NCI-H446 treated with DMSO at 0.1 percent for 48 hours (cell line): ENCODE data around the gene CLOCK.
"Not testable (repeated sequence)": the region's sequence is repeated elsewhere in the genome, so short reads cannot be mapped to it uniquely, and the experiment has no call there.

Source experiments
- DNase-seq: peaks from one replicate; lab custom pipeline; 2025; lab: John Stamatoyannopoulos, UW

The CLOCK gene

GRCh38 chr4:55546756-55547465 lies at the start of gene CLOCK:
Gene CLOCK (minus strand): TSS chr4:55546909. CDS start chr4:55482785, 64,124 bp downstream.
- peak; percentile 68 for DNase-seq

- DNase-seq: no peak
Observed at GRCh38 chr4:55592014-55592413, 45.3 kb upstream of the CLOCK start, which contains the start of gene PDCL2. Gene PDCL2 (minus strand): TSS chr4:55592245. CDS start chr4:55592109, 136 bp downstream.

- no peak for DNase-seq
Observed at GRCh38 chr4:55588160-55588559, 41.5 kb upstream of the CLOCK start.

GRCh38 chr4:55582773-55583172 lies 36.1 kb upstream of the CLOCK start:
- not testable (repeated sequence) for DNase-seq

- no peak for DNase-seq
Observed at GRCh38 chr4:55578341-55579010, 31.8 kb upstream of the CLOCK start.

GRCh38 chr4:55575513-55575912 lies 28.8 kb upstream of the CLOCK start:
- no peak for DNase-seq

- no peak for DNase-seq
Observed at GRCh38 chr4:55574252-55574651, 27.5 kb upstream of the CLOCK start.

- no peak for DNase-seq
Observed at GRCh38 chr4:55571806-55572205, 25.1 kb upstream of the CLOCK start.

GRCh38 chr4:55568905-55569504 lies 22.3 kb upstream of the CLOCK start:
- no peak for DNase-seq

GRCh38 chr4:55561889-55562288 lies 15.2 kb upstream of the CLOCK start:
- no peak for DNase-seq

GRCh38 chr4:55560096-55560495 lies 13.4 kb upstream of the CLOCK start:
- no peak for DNase-seq

GRCh38 chr4:55554453-55555030 lies 7.8 kb upstream of the CLOCK start:
- DNase-seq: no peak

GRCh38 chr4:55553441-55554201 lies 6.9 kb upstream of the CLOCK start:
- DNase-seq: no peak

GRCh38 chr4:55551964-55552363 lies 5.3 kb upstream of the CLOCK start:
- DNase-seq: not testable (repeated sequence)

GRCh38 chr4:55549888-55550287 lies 3.2 kb upstream of the CLOCK start:
- no peak for DNase-seq

GRCh38 chr4:55547918-55548317 lies 1.2 kb upstream of the CLOCK start:
- no peak for DNase-seq

GRCh38 chr4:55547466-55547770 lies 709 bp upstream of the CLOCK start:
- DNase-seq: no peak

- no peak for DNase-seq
Observed at GRCh38 chr4:55546506-55546755, 278 bp downstream of the CLOCK start.

- peak; percentile 50 for DNase-seq
Observed at GRCh38 chr4:55545641-55546505, 836 bp downstream of the CLOCK start.

- DNase-seq: no peak
Observed at GRCh38 chr4:55545151-55545550, 1.6 kb downstream of the CLOCK start.

GRCh38 chr4:55543858-55544257 lies 2.9 kb downstream of the CLOCK start:
- no peak for DNase-seq

- DNase-seq: no peak
Observed at GRCh38 chr4:55540271-55540670, 6.4 kb downstream of the CLOCK start.
